HL-60 (cell line): ENCODE data around the gene DCLK2.

ENCODE experiments used
- CTCF ChIP-seq: IDR thresholded peaks from one replicate; pipeline ENCODE4 v1.5.1; 2011; ENCODE audit warnings: low read length, control low read depth, inconsistent platforms; ENCODE audit not compliant: insufficient read depth
- POLR2AphosphoS5 ChIP-seq: IDR thresholded peaks from 2 replicates; pipeline ENCODE4 v1.6.1; 2012; ENCODE audit warnings: low read depth

DNA sequence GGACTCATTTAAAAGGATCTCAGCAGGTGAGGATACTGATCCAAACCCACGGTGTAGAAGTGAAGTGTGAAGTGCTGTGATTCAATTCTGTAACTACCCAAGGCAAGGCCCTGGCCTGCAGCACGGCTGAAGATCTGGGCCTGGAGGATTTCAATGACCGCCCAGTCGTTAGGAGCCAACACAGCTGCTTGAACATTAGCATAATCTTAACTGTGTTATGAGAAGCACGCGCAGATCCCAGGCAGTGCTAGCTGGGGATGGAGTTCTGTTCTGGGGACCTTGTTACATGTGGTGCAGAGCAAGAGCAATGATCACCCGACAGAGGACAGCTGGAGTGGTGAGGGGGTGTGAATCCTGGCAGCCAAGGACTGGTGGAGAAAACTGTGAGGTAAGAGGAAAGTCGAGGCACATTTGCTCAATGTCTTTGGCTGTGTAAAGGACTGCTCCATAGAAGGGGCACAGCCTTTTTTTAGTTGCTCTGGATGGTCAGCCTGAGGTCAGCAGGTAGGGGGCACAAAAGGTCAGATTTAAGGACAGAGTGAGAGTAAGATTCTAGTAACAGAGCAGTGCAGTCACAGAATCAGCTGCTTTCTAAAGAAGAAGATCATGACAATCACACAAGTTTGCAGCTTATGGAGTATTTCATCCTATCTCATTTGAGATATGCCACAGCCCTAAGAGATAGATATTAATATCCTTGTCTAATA lies 181.8 kb downstream of the DCLK2 start:
- TF ChIP-seq CTCF (no peak), POLR2AphosphoS5 (no peak)
